IPS DF 6.9 (cell line): ENCODE measurements around the gene WLS.
"Not testable (repeated sequence)": the region's sequence is repeated elsewhere in the genome, so short reads cannot be mapped to it uniquely, and the experiment has no call there.

Experiments
- DNase-seq: peaks from one replicate; pipeline ENCODE4 v3.0.0-alpha.2; 2013; ENCODE audit warnings: low read depth, low spot score
- H3K27ac ChIP-seq: one replicate; pipeline ENCODE4 v1.5.1; 2013; ENCODE audit warnings: low read length, control low read depth
- H3K27me3 ChIP-seq: 2 replicates; pipeline ENCODE4 v1.6.1; 2013; ENCODE audit warnings: mild to moderate bottlenecking, low read length; ENCODE audit not compliant: control insufficient read depth, insufficient read depth
- H3K36me3 ChIP-seq: 2 replicates; pipeline ENCODE4 v1.6.1; 2013; ENCODE audit warnings: low read length; ENCODE audit not compliant: control insufficient read depth, insufficient read depth
- H3K4me1 ChIP-seq: 2 replicates; pipeline ENCODE4 v1.6.1; 2013; ENCODE audit warnings: low read length; ENCODE audit not compliant: control insufficient read depth, insufficient read depth
- H3K4me3 ChIP-seq: 2 replicates; pipeline ENCODE4 v1.5.1; 2013; ENCODE audit warnings: mild to moderate bottlenecking, low read length
- H3K9me3 ChIP-seq: 2 replicates; pipeline ENCODE4 v1.6.1; 2013; ENCODE audit warnings: low read length, inconsistent platforms; ENCODE audit not compliant: control insufficient read depth, insufficient read depth
- WGBS: extraction: QIAGEN DNeasy Blood & Tissue Kit; methylation state at CpG from one replicate; pipeline ENCODE4 v1.1.7; 2013; ENCODE audit warnings: mixed read lengths, missing lambda C conversion rate; ENCODE audit not compliant: insufficient read length, insufficient coverage; 5-methylcytosine and 5-hydroxymethylcytosine counted together

WLS gene

GRCh38 chr1:68181165-68181556, 51.2 kb downstream of the WLS start:
- Histone ChIP-seq H3K27me3 (no peaks in the 10 kb centered on the region), H3K4me1 (no peaks in the 10 kb centered on the region), H3K36me3 (no peaks in the 10 kb centered on the region), H3K27ac (no peak overlapping the region), H3K4me3 (no peak overlapping the region), H3K9me3 (no peaks in the 10 kb centered on the region)
- no peak for DNase-seq
- no CpG with 5 or more reads among the region's 1 CpG for WGBS

- no peak for DNase-seq
- H3K27ac ChIP-seq: no peak overlapping the region
- no peaks in the 10 kb centered on the region for H3K36me3 ChIP-seq
- no peaks in the 10 kb centered on the region for H3K9me3 ChIP-seq
- H3K27me3 ChIP-seq: no peaks in the 10 kb centered on the region
- no peaks in the 10 kb centered on the region for H3K4me1 ChIP-seq
- H3K4me3 ChIP-seq: no peak overlapping the region
These were observed 51.7 kb downstream of the WLS start for GRCh38 chr1:68180441-68181164.

- no peaks in the 10 kb centered on the region for H3K4me1 ChIP-seq
- H3K9me3 ChIP-seq: no peaks in the 10 kb centered on the region
- no peak for DNase-seq
- H3K36me3 ChIP-seq: no peaks in the 10 kb centered on the region
- WGBS: no CpG with 5 or more reads among the region's 4 CpGs
- H3K27ac ChIP-seq: no peak overlapping the region
- no peak overlapping the region for H3K4me3 ChIP-seq
- H3K27me3 ChIP-seq: no peaks in the 10 kb centered on the region
These were observed 53.4 kb downstream of the WLS start for GRCh38 chr1:68178821-68179490.

- Histone ChIP-seq H3K27me3 (no peaks in the 10 kb centered on the region), H3K4me3 (no peak overlapping the region), H3K36me3 (no peaks in the 10 kb centered on the region), H3K9me3 (no peaks in the 10 kb centered on the region), H3K27ac (no peak overlapping the region), H3K4me1 (no peaks in the 10 kb centered on the region)
- DNase-seq: no peak
- no CpG with 5 or more reads among the region's 8 CpGs for WGBS
These were observed 56.5 kb downstream of the WLS start for GRCh38 chr1:68175621-68176398.

GRCh38 chr1:68174738-68175113, 57.6 kb downstream of the WLS start:
- no CpG with 5 or more reads among the region's 1 CpG for WGBS
- no peak for DNase-seq
- H3K9me3 ChIP-seq: no peaks in the 10 kb centered on the region
- H3K4me3 ChIP-seq: no peak overlapping the region
- no peaks in the 10 kb centered on the region for H3K36me3 ChIP-seq
- no peak overlapping the region for H3K27ac ChIP-seq
- H3K27me3 ChIP-seq: no peaks in the 10 kb centered on the region
- no peaks in the 10 kb centered on the region for H3K4me1 ChIP-seq

GRCh38 chr1:68173936-68174737, 58.2 kb downstream of the WLS start:
- no peak for DNase-seq
- Histone ChIP-seq H3K27ac (no peak overlapping the region), H3K27me3 (no peaks in the 10 kb centered on the region), H3K4me3 (no peak overlapping the region), H3K36me3 (no peaks in the 10 kb centered on the region), H3K4me1 (no peaks in the 10 kb centered on the region), H3K9me3 (no peaks in the 10 kb centered on the region)
- whole genome bisulfite sequencing: no CpG with 5 or more reads among the region's 14 CpGs

- H3K4me3 ChIP-seq: no peak overlapping the region
- H3K9me3 ChIP-seq: no peaks in the 10 kb centered on the region
- no peak for DNase-seq
- WGBS: no CpG with 5 or more reads among the region's 6 CpGs
- no peaks in the 10 kb centered on the region for H3K27me3 ChIP-seq
- H3K4me1 ChIP-seq: no peaks in the 10 kb centered on the region
- no peaks in the 10 kb centered on the region for H3K36me3 ChIP-seq
- H3K27ac ChIP-seq: no peak overlapping the region
These were observed 58.9 kb downstream of the WLS start for GRCh38 chr1:68173283-68173935.

GRCh38 chr1:68171795-68172194, 60.5 kb downstream of the WLS start:
- not testable (repeated sequence) for H3K9me3 ChIP-seq, H3K27ac ChIP-seq, H3K27me3 ChIP-seq, H3K4me1 ChIP-seq, H3K36me3 ChIP-seq, H3K4me3 ChIP-seq, DNase-seq
- no CpG with 5 or more reads among the region's 1 CpG for WGBS

GRCh38 chr1:68168545-68169171, 63.7 kb downstream of the WLS start:
- H3K27ac ChIP-seq: no peak overlapping the region
- H3K9me3 ChIP-seq: no peaks in the 10 kb centered on the region
- H3K4me3 ChIP-seq: no peak overlapping the region
- no CpG with 5 or more reads among the region's 4 CpGs for WGBS
- H3K36me3 ChIP-seq: no peaks in the 10 kb centered on the region
- H3K27me3 ChIP-seq: no peaks in the 10 kb centered on the region
- no peak for DNase-seq
- no peaks in the 10 kb centered on the region for H3K4me1 ChIP-seq
